Kidney tubule cell (primary cell): ENCODE results near the gene ELOF1.
"Not testable (repeated sequence)": the region's sequence is repeated elsewhere in the genome, so short reads cannot be mapped to it uniquely, and the experiment has no call there.

ENCODE experiments used
- DNase-seq: peaks from one replicate; pipeline ENCODE4 v3.0.0-alpha.2; 2018; ENCODE audit warnings: low spot score

ELOF1 gene

GRCh38 chr19:11558881-11559828 is at the start of gene ELOF1:
ELOF1 (minus strand) TSS chr19:11559230; CDS start chr19:11554347, 4,883 bp downstream.
- peak; percentile 99 for DNase-seq

GRCh38 chr19:11606484-11606883 is 47.5 kb upstream of the ELOF1 start:
- no peak for DNase-seq

- not testable (repeated sequence) for DNase-seq
These were observed 40.7 kb upstream of the ELOF1 start for GRCh38 chr19:11599704-11600103.

- no peak for DNase-seq
These were observed 39.7 kb upstream of the ELOF1 start for GRCh38 chr19:11598746-11599145.

GRCh38 chr19:11598103-11598483 is 39.1 kb upstream of the ELOF1 start:
- no peak for DNase-seq

GRCh38 chr19:11597202-11598102 is 38.4 kb upstream of the ELOF1 start, which contains the start of gene ZNF627:
ZNF627 (plus strand) TSS chr19:11597483; CDS start chr19:11597628, 145 bp downstream.
- peak; percentile 98 for DNase-seq

- DNase-seq, result no peak
These were observed 37.1 kb upstream of the ELOF1 start for GRCh38 chr19:11596156-11596555.

GRCh38 chr19:11594084-11594483 is 35.1 kb upstream of the ELOF1 start:
- DNase-seq, result no peak

- no peak for DNase-seq
These were observed 29.1 kb upstream of the ELOF1 start for GRCh38 chr19:11587975-11588631.

- peak; percentile 65 for DNase-seq
These were observed 28.4 kb upstream of the ELOF1 start for GRCh38 chr19:11587302-11587974.

- DNase-seq, result no peak
These were observed 27.3 kb upstream of the ELOF1 start for GRCh38 chr19:11586331-11586730.

GRCh38 chr19:11581740-11582139 is 22.7 kb upstream of the ELOF1 start:
- DNase-seq, result peak; percentile 46

- DNase-seq, result no peak
These were observed 21.1 kb upstream of the ELOF1 start for GRCh38 chr19:11580116-11580515.

- no peak for DNase-seq
These were observed 19.5 kb upstream of the ELOF1 start for GRCh38 chr19:11578258-11579142.

- no peak for DNase-seq
These were observed 18.6 kb upstream of the ELOF1 start, which contains the start of gene ACP5 for GRCh38 chr19:11577451-11578257. ACP5 (minus strand) TSS chr19:11577645; CDS start chr19:11577317, 328 bp downstream.

GRCh38 chr19:11576227-11576626 is 17.2 kb upstream of the ELOF1 start:
- no peak for DNase-seq

GRCh38 chr19:11574689-11575088 is 15.7 kb upstream of the ELOF1 start:
- no peak for DNase-seq

- DNase-seq, result not testable (repeated sequence)
These were observed 14.7 kb upstream of the ELOF1 start for GRCh38 chr19:11573763-11574162.

GRCh38 chr19:11573354-11573753 is 14.3 kb upstream of the ELOF1 start:
- not testable (repeated sequence) for DNase-seq
